NAMALWA (cell line): ENCODE measurements around the gene FBXL7.

Source experiments
- DNase-seq: peaks from one replicate; pipeline ENCODE4 v3.0.0-alpha.2; 2015; ENCODE audit warnings: low spot score

The FBXL7 gene

GRCh38 chr5:15943487-15943886, 443.5 kb downstream of the FBXL7 start:
- DNase-seq, result no peak

- no peak for DNase-seq
Observed at GRCh38 chr5:15946026-15946425, 446.0 kb downstream of the FBXL7 start.

- DNase-seq, result no peak
Observed at GRCh38 chr5:15948190-15948589, 448.2 kb downstream of the FBXL7 start.

- no peak for DNase-seq
Observed at GRCh38 chr5:15951126-15951525, 451.1 kb downstream of the FBXL7 start.

- DNase-seq, result no peak
Observed at GRCh38 chr5:15951550-15951949, 451.6 kb downstream of the FBXL7 start.

- no peak for DNase-seq
Observed at GRCh38 chr5:15956622-15957021, 456.6 kb downstream of the FBXL7 start.

GRCh38 chr5:15957124-15957523, 457.1 kb downstream of the FBXL7 start:
- DNase-seq, result no peak

GRCh38 chr5:15959370-15960164, 459.6 kb downstream of the FBXL7 start:
- DNase-seq, result no peak

- no peak for DNase-seq
Observed at GRCh38 chr5:15966066-15966640, 466.2 kb downstream of the FBXL7 start.

GRCh38 chr5:15966651-15967050, 466.7 kb downstream of the FBXL7 start:
- no peak for DNase-seq

- no peak for DNase-seq
Observed at GRCh38 chr5:15968993-15969392, 469.0 kb downstream of the FBXL7 start.

- no peak for DNase-seq
Observed at GRCh38 chr5:15977851-15978250, 477.9 kb downstream of the FBXL7 start.

- no peak for DNase-seq
Observed at GRCh38 chr5:15980835-15981234, 480.9 kb downstream of the FBXL7 start.

GRCh38 chr5:15983392-15983791, 483.4 kb downstream of the FBXL7 start:
- no peak for DNase-seq
